Fibroblast of lung (primary cell): ENCODE results near the gene RASSF5.

Experiments used
- CTCF ChIP-seq, 2 donors: IDR thresholded peaks in 1 of 2; conservative IDR thresholded peaks in 1 of 2; 1 replicate in 1 of 2; 2 replicates in 1 of 2; pipeline ENCODE4 v1.5.1; 2011 to 2012; ENCODE audit warnings: low read length in 2 of 2, control low read depth in 1 of 2, inconsistent platforms in 1 of 2, low read depth in 1 of 2, mild to moderate bottlenecking in 1 of 2
- EZH2 ChIP-seq: IDR thresholded peaks from 2 replicates; pipeline ENCODE4 v1.5.1; 2012; ENCODE audit warnings: low read length, control low read depth, mild to moderate bottlenecking; ENCODE audit errors: missing control alignments

- no peak for TF ChIP-seq EZH2
- TF ChIP-seq CTCF (conservative IDR thresholded peaks at IDR 0.05 in 1 of 2, IDR thresholded peaks at IDR 0.05 in 1 of 2; ENCODE audit: low read depth in 1 of 2, low read length in 2 of 2), result no peak
Measured at GRCh38 chr1:206591226-206591625, 83.9 kb downstream of the RASSF5 start.
